Right lobe of liver (tissue), 4 donors: ENCODE data around the gene DNAJC27.

Source experiments
- POLR2A ChIP-seq: fragments of 450-650 bp; IDR thresholded peaks from one replicate; pipeline ENCODE4 v1.6.1; 2017; ENCODE audit warnings: antibody characterized with exemption, mild to moderate bottlenecking
- TF ChIP-seq, protein P1 (sequence below), 4 donors: fragments of 200-600 bp in 3 of 4; fragments of 450-650 bp in 1 of 4; IDR thresholded peaks; one replicate each; pipeline versions ENCODE4 v1.5.1 to v1.8.0; 2016 to 2022; ENCODE audit warnings: antibody characterized with exemption in 4 of 4, mild to moderate bottlenecking in 2 of 4
- donor health status: DM: no; HTN: no; CAD: no.
- donor health status: DM: no; HTN: no; CAD: no.
- donor health status: DM: no; HTN: yes; CAD: no.

DNA sequence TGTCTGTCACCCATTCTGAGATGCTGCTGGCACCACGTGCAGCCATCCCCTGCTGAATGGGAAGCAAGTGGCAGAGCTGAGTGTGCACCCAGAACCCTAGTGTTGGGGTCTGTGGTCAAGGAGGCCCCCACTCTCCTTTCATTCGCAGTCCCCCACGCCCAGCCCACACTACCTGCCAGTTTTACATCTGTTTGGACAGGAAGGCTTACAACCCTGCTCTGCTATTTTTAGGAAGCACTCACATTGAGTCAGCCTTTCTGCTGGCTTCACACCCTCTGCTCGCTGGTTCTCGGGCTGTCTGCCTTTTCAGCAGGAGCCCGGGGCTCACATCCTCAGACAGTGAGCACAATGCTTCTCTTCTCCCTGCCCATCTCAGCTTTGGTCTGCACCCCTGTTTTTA is 41.0 kb downstream of the DNAJC27 start:
- TF ChIP-seq, protein P1, sequence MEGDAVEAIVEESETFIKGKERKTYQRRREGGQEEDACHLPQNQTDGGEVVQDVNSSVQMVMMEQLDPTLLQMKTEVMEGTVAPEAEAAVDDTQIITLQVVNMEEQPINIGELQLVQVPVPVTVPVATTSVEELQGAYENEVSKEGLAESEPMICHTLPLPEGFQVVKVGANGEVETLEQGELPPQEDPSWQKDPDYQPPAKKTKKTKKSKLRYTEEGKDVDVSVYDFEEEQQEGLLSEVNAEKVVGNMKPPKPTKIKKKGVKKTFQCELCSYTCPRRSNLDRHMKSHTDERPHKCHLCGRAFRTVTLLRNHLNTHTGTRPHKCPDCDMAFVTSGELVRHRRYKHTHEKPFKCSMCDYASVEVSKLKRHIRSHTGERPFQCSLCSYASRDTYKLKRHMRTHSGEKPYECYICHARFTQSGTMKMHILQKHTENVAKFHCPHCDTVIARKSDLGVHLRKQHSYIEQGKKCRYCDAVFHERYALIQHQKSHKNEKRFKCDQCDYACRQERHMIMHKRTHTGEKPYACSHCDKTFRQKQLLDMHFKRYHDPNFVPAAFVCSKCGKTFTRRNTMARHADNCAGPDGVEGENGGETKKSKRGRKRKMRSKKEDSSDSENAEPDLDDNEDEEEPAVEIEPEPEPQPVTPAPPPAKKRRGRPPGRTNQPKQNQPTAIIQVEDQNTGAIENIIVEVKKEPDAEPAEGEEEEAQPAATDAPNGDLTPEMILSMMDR (IDR thresholded peaks at IDR 0.05) = no peak
- TF ChIP-seq POLR2A = no peak
